ENCODE measurements around the gene TMEM238L. TPM values are rescaled to one million over a fixed set of nuclear protein-coding genes. Genes with fewer than 3 reads are reported as not detected.

The TMEM238L gene
- total and polyA plus RNA-seq, 2 of the 13 experiments (the other 11 are each of a cell fraction or from before 2014, with no cell fraction given) = not detected

DNA sequence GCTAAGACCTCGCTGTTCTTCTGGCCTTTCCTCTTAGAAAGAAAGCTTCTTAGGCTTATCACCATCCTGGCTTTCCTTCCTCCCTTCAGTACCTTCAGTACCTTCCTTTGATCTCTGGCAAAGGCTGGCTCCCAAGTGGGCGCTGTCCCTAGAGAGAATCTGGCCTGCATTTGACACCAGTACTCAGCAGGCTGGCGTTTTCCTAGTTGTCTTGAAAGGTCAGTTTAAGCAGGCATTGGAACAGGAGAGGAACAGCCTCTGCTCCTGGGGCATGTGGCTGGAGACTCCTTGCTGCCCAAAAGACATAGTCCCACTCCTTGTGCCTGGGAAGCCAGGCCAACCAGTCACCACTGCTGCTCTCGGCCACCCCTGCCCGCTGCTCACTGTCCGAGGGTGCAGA lies 34.1 kb downstream of the TMEM238L start:
- TF ChIP-seq ZNF333 (CRISPR knock-in tag; IDR thresholded peaks at IDR 0.05; ENCODE audit: borderline replicate concordance) = no peak
- TF ChIP-seq ZNF510 (CRISPR knock-in tag; IDR thresholded peaks at IDR 0.05; ENCODE audit: low read depth) = no peak
- no peak for TF ChIP-seq MAZ (IDR thresholded peaks at IDR 0.05; ENCODE audit: borderline replicate concordance, low read depth, low read length)
- no peak for TF ChIP-seq MAZ (CRISPR knock-in tag; IDR thresholded peaks at IDR 0.05; ENCODE audit: low read depth)
- no peak for TF ChIP-seq SKIL (CRISPR knock-in tag; IDR thresholded peaks at IDR 0.05; ENCODE audit: borderline replicate concordance)
- TF ChIP-seq ZNF879 (CRISPR knock-in tag; IDR thresholded peaks at IDR 0.05) = no peak
- TF ChIP-seq ZBTB42 (CRISPR knock-in tag; IDR thresholded peaks at IDR 0.05) = no peak
- Histone ChIP-seq H3K36me3 (replicated peaks in 1 of 2; ENCODE audit: control insufficient read depth in 1 of 2, insufficient read depth in 2 of 2, low read length in 2 of 2) (no peaks in the 10 kb centered on the region), H3K79me2 (ENCODE audit: insufficient read depth, low read length) (no peaks in the 10 kb centered on the region), H2AFZ (ENCODE audit: low read length) (no peak overlapping the region), H3K4me1 (ENCODE audit: insufficient read depth, low read length) (peaks cover 6% of the 10 kb centered on the region; the same call in 1 of the 2 replicates), H3K27me3 (ENCODE audit: control insufficient read depth in 1 of 2, insufficient read depth in 2 of 2, low read length in 2 of 2) (no peaks in the 10 kb centered on the region), H4K20me1 (ENCODE audit: insufficient read depth, low read length) (no peaks in the 10 kb centered on the region), H3K4me2 (ENCODE audit: low read depth, low read length) (no peak overlapping the region), H3K9ac (ENCODE audit: insufficient read depth, low read depth, low read length) (no peak overlapping the region), H3K27ac (ENCODE audit: extremely low read length, insufficient read depth, low read length) (no peak overlapping the region), H3K9me3 (ENCODE audit: low read length) (peaks cover 6% of the 10 kb centered on the region), H3K4me3 (replicated peaks in 1 of 3; ENCODE audit: insufficient read depth in 1 of 3, low read depth in 2 of 3, low read length in 3 of 3) (no peak overlapping the region)
- POLR2A ChIA-PET = no interaction called here
- WGBS (ENCODE audit: low lambda C conversion rate) = 40% methylated on average over 6 of the region's 6 CpGs
- FAIRE-seq (no peak), ATAC-seq (no peak), DNase-seq (ENCODE audit: low spot score) (no peak)
- in situ Hi-C loops (cut with HindIII; ENCODE audit: extremely low pct_ligation_motif_present, low pct_unique_long_range_greater_than_20kb) (no loop called here), intact Hi-C loops (cut with micrococcal nuclease; ENCODE audit: unreplicated experiment) (no loop called here)
- no TSS peak for BruUV-seq (replicated peaks)
- CTCF ChIA-PET (ENCODE audit: low intra/inter-chr PET ratio, low total read pairs) = no interaction called here
